HG02571 (cell line): ENCODE measurements around the gene PLCG1.
"Not testable (repeated sequence)": the region's sequence is repeated elsewhere in the genome, so short reads cannot be mapped to it uniquely, and the experiment has no call there.

Experiments used
- ATAC-seq: cut with Tn5 transposase; IDR thresholded peaks from one replicate; pipeline ENCODE4 v1.9.1; 2021; ENCODE audit warnings: mild to moderate bottlenecking, moderate library complexity; ENCODE audit not compliant: unreplicated experiment

The PLCG1 gene

DNA sequence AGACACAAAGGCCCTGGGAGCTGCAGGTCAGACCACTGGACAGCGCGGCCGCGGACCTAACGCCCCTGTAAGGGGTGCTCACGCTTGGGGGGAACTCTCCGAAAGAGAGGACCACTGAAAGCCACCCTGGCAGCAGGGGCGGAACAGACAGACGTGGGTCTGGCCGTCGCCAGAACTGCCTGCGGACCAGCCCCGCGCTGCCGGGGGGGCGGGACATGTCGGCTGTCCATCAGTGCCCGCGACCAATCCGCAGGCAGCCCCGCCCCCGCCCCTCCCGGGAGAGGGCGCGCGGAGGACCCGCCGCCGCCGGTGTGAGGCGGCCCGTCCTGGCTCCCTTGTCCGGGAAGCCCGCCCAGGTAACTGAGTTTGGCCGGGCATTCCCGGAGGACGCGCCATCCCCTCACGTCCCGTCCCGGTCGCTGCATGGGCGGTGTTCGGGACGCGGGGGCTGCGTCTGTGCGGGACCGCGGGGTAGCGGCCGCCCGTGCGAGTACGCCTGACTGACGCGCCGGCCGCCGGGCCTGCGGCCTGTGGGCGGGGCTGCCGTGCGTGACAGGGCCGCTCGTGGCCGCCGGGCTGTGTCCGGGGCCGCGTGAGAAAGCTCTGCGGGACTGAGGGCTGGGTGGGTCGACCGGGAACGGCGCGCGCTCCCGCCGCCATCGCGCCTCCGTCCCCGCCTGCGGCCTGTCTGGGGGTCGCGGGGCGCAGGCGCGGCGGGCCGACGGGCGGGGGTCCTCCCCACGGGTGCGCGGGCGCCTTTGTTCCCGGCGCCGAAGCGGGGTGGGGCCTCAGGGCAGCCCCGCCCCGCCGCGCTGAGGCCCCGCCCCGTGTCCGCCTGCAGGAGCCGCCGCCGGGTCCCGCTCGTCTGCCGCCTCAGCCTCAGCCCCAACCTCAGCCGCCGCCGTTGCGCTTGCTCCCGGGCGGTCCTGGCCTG is at the start of gene PLCG1:
TSS of gene PLCG1 (plus strand) at position 864 of the 934 bp plus-strand sequence. CDS start 99 bp downstream, outside the sequence.
- peak; percentile 48 for ATAC-seq

- ATAC-seq: no peak
These were observed 49.6 kb upstream of the PLCG1 start for GRCh38 chr20:41087777-41088176.

- ATAC-seq: no peak
These were observed 47.8 kb upstream of the PLCG1 start for GRCh38 chr20:41089555-41089954.

GRCh38 chr20:41091927-41092326 is 45.4 kb upstream of the PLCG1 start:
- no peak for ATAC-seq

DNA sequence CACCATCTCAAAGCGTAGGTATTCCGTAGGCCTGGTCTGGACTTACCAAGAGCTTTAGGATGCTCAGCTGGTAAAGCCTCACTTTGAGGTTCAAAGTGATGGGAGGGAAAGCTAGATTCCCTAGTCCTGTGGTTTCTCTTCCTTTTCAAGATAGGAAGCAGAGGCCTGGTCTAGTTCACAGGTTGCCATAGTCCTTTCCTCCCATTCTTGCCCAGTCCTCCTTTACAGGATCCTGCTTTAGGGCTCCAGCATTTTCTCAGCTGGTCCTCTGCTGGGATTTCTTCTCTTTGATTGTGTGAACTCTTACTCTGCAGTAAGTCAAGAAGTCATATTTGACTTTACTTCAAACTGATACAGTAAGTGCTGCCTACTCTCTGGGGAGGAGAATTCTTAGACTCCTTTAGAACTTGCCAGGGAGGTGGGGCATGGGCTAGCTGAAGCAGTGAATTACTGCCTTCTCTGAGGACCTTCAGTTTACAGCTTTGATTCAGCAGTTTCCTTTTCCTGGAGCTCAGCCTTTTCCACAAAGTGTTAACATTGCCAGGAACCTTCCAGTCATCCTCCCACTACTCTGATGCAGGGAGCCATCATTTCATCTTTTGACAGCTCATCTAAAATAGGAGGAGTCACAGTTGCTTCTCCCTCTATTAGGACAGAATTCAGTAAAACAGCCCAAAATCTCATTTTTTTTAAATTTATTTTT is 42.8 kb upstream of the PLCG1 start:
- no peak for ATAC-seq

- ATAC-seq: no peak
These were observed 42.0 kb upstream of the PLCG1 start for GRCh38 chr20:41095110-41095969.

DNA sequence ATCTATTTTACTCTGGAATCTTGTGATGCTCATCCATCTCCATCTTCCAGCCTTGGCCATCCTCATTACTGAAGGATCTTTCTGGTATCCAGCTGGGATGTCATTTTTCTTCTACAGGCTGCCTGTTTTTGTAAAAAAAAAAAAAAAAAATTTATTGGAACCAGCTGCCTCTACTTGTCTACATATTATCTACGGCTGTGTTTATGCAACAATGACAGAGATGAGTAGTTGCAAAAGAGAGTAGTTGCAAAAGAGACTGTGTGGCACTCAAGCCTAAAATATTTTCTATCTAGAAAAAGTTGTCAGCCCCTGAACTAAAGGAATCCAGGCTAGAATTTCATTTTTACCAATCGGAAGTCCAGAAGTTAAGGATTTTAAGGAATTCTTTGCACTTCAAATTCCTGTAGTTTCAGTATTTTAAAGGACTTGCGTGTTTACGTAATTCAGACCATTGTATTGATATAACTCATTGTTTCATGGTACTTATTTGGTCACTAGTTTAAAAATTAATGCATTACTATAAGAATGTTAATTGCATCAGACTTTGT is 38.6 kb upstream of the PLCG1 start:
- no peak for ATAC-seq

- ATAC-seq: no peak
These were observed 37.3 kb upstream of the PLCG1 start for GRCh38 chr20:41100001-41100480.

- no peak for ATAC-seq
These were observed 35.7 kb upstream of the PLCG1 start for GRCh38 chr20:41101660-41102059.

DNA sequence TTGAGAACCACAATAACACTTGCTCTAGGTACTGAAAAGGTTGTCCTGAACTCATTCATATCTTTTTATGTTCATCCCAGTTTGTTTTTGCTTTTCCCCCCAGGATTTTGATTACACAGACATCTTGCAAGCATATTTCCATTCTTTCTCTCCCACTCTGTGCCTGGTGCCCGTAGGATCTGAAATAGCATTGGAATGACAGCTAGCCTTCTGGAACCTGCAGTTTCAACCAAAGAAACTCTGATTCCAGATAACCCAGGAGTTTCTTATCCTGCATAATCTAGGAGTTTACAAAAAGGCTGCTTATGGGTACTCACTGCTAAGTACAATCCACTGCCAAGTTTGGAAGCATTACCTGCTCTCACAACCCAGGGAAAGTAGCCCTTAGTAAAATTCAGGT is 28.8 kb upstream of the PLCG1 start:
- ATAC-seq: no peak

- ATAC-seq: no peak
These were observed 27.3 kb upstream of the PLCG1 start for GRCh38 chr20:41110012-41110411.

DNA sequence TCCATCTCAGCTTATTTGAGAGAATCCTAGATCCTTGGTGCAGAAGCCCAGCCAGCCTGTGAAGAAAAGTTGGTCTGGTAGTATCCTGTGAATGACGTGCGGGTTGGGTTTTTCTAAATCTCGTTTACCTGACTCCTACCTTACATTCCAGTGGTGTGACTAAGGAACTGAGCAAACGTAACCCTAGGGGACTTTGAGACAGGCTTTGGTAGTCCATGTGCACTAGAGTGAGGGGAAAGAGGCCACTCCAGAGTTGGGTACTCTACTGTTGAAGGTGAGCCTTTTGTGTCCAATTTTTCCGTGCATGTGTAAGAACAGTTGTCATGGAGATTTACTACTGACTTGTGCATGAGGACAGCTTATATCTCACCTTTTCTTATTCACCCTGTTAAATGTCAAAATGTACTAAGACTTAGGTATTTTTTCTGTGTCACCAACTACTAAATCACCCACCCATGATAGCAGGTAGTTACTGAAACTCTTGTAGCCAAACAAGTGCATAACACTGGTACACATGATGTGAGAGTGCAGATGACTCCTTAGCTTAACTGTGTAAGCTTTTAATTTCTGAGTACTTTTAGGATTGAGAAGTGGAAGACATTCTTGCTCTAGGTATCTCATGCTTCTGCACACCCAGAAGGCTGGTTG is 26.3 kb upstream of the PLCG1 start:
- no peak for ATAC-seq

- no peak for ATAC-seq
These were observed 25.8 kb upstream of the PLCG1 start for GRCh38 chr20:41111578-41111951.

GRCh38 chr20:41116282-41116956 is 20.9 kb upstream of the PLCG1 start:
- ATAC-seq: no peak

DNA sequence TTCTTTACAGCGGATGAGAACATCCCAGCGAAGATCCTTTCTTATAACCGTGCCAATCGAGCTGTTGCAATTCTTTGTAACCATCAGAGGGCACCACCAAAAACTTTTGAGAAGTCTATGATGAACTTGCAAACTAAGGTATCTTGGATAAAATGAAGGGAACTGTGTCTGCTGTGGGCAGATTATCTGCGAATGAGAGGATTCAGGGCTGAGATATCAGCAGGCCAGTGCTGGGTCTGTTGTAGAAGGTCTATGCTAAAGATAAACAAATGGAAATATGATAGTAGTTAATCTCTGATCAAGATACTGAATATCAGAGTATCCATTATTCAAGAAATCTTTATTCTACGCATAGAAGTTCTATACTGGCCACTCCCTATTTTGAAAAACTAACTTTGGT is 19.2 kb upstream of the PLCG1 start:
- not testable (repeated sequence) for ATAC-seq

- ATAC-seq: no peak
These were observed 18.7 kb upstream of the PLCG1 start for GRCh38 chr20:41118632-41119031.

GRCh38 chr20:41119614-41120561 is 17.5 kb upstream of the PLCG1 start:
- no peak for ATAC-seq

DNA sequence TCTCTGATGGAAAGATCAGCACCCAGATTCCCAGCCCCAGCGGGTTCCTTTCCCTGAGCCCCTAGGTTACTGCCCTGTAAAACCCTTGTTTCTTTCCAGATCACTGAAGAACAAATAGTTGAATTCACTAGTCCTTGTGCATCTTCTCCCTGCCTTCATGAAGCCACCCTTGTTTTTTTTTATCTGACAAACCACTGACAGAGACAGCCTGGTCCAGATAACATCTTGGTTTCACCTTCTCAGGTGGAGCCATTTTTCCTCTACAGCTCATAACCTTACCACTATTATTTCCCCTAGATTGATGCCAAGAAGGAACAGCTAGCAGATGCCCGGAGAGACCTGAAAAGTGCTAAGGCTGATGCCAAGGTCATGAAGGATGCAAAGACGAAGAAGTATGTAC is 15.9 kb upstream of the PLCG1 start:
- ATAC-seq: no peak

GRCh38 chr20:41123631-41124030 is 13.7 kb upstream of the PLCG1 start:
- no peak for ATAC-seq
